Measurements from ENCODE around the gene ZNF280C.
A peak's percentile ranks its signal among the peaks of the same experiment; 100 is the strongest.

Gene ZNF280C

GRCh38 chrX:130174937-130175336 is 93.8 kb downstream of the ZNF280C start:
- no peak for DNase-seq (ENCODE audit: low read depth)

- DNase-seq (ENCODE audit: low read depth), result no peak
Measured at GRCh38 chrX:130174045-130174704, 94.5 kb downstream of the ZNF280C start.

GRCh38 chrX:130173190-130173895 is 95.4 kb downstream of the ZNF280C start:
- peak; percentile 73 for DNase-seq (ENCODE audit: low read depth)

- no peak for DNase-seq (ENCODE audit: low read depth)
Measured at GRCh38 chrX:130172127-130172845, 96.4 kb downstream of the ZNF280C start.

- no peak for DNase-seq (ENCODE audit: low read depth)
Measured at GRCh38 chrX:130171446-130172126, 97.1 kb downstream of the ZNF280C start, which contains the start of gene RAB33A. RAB33A (plus strand) TSS chrX:130171962; CDS start chrX:130172063, 101 bp downstream.

GRCh38 chrX:130170752-130171445 is 97.8 kb downstream of the ZNF280C start:
- DNase-seq (ENCODE audit: low read depth), result no peak

GRCh38 chrX:130167040-130167439 is 101.7 kb downstream of the ZNF280C start:
- DNase-seq (ENCODE audit: low read depth), result no peak

GRCh38 chrX:130166503-130166777 is 102.3 kb downstream of the ZNF280C start:
- no peak for DNase-seq (ENCODE audit: low read depth)

- peak; percentile 91 for DNase-seq (ENCODE audit: low read depth)
Measured at GRCh38 chrX:130165703-130166502, 102.8 kb downstream of the ZNF280C start, which contains the start of gene AIFM1. AIFM1 (minus strand) TSS chrX:130165841; CDS start chrX:130165656, 185 bp downstream.

GRCh38 chrX:130165181-130165702 is 103.5 kb downstream of the ZNF280C start:
- DNase-seq (ENCODE audit: low read depth), result no peak

- DNase-seq (ENCODE audit: low read depth), result no peak
Measured at GRCh38 chrX:130163398-130163797, 105.3 kb downstream of the ZNF280C start.

GRCh38 chrX:130162094-130162735 is 106.5 kb downstream of the ZNF280C start:
- no peak for DNase-seq (ENCODE audit: low read depth)

GRCh38 chrX:130159776-130160175 is 108.9 kb downstream of the ZNF280C start:
- no peak for DNase-seq (ENCODE audit: low read depth)

- no peak for DNase-seq (ENCODE audit: low read depth)
Measured at GRCh38 chrX:130158311-130158710, 110.4 kb downstream of the ZNF280C start.

GRCh38 chrX:130155564-130155963 is 113.1 kb downstream of the ZNF280C start:
- no peak for DNase-seq (ENCODE audit: low read depth)
